ENCODE data around the gene UROC1.

The UROC1 gene

GRCh38 chr3:126459763-126460127 is 57.8 kb downstream of the UROC1 start:
- TF ChIP-seq GATA2 (IDR thresholded peaks at IDR 0.05; ENCODE audit: low read depth, low read length) (no peak), GATA3 (IDR thresholded peaks at IDR 0.05; ENCODE audit: low read depth, low read length) (no peak)

- TF ChIP-seq GATA3 (IDR thresholded peaks at IDR 0.05; ENCODE audit: low read depth, low read length) (no peak), GATA2 (IDR thresholded peaks at IDR 0.05; ENCODE audit: low read depth, low read length) (no peak)
Measured at GRCh38 chr3:126459111-126459762, 58.3 kb downstream of the UROC1 start.

- TF ChIP-seq GATA2 (IDR thresholded peaks at IDR 0.05; ENCODE audit: low read depth, low read length) (no peak), GATA3 (IDR thresholded peaks at IDR 0.05; ENCODE audit: low read depth, low read length) (no peak)
Measured at GRCh38 chr3:126456766-126457388, 60.7 kb downstream of the UROC1 start.

- TF ChIP-seq GATA2 (IDR thresholded peaks at IDR 0.05; ENCODE audit: low read depth, low read length): no peak
- TF ChIP-seq GATA3 (IDR thresholded peaks at IDR 0.05; ENCODE audit: low read depth, low read length): no peak
Measured at GRCh38 chr3:126456211-126456610, 61.4 kb downstream of the UROC1 start.

GRCh38 chr3:126454437-126455198 is 63.0 kb downstream of the UROC1 start:
- no peak for TF ChIP-seq GATA2 (IDR thresholded peaks at IDR 0.05; ENCODE audit: low read depth, low read length)
- no peak for TF ChIP-seq GATA3 (IDR thresholded peaks at IDR 0.05; ENCODE audit: low read depth, low read length)

GRCh38 chr3:126454025-126454424 is 63.5 kb downstream of the UROC1 start:
- TF ChIP-seq GATA3 (IDR thresholded peaks at IDR 0.05; ENCODE audit: low read depth, low read length): no peak
- no peak for TF ChIP-seq GATA2 (IDR thresholded peaks at IDR 0.05; ENCODE audit: low read depth, low read length)

- no peak for TF ChIP-seq GATA3 (IDR thresholded peaks at IDR 0.05; ENCODE audit: low read depth, low read length)
- no peak for TF ChIP-seq GATA2 (IDR thresholded peaks at IDR 0.05; ENCODE audit: low read depth, low read length)
Measured at GRCh38 chr3:126452213-126452612, 65.4 kb downstream of the UROC1 start.

- no peak for TF ChIP-seq GATA2 (IDR thresholded peaks at IDR 0.05; ENCODE audit: low read depth, low read length)
- TF ChIP-seq GATA3 (IDR thresholded peaks at IDR 0.05; ENCODE audit: low read depth, low read length): no peak
Measured at GRCh38 chr3:126451511-126451910, 66.1 kb downstream of the UROC1 start.

- TF ChIP-seq GATA3 (IDR thresholded peaks at IDR 0.05; ENCODE audit: low read depth, low read length) (no peak), GATA2 (IDR thresholded peaks at IDR 0.05; ENCODE audit: low read depth, low read length) (no peak)
Measured at GRCh38 chr3:126450744-126451143, 66.8 kb downstream of the UROC1 start.

- TF ChIP-seq GATA2 (IDR thresholded peaks at IDR 0.05; ENCODE audit: low read depth, low read length): no peak
- TF ChIP-seq GATA3 (IDR thresholded peaks at IDR 0.05; ENCODE audit: low read depth, low read length): no peak
Measured at GRCh38 chr3:126450219-126450618, 67.4 kb downstream of the UROC1 start.

- TF ChIP-seq GATA3 (IDR thresholded peaks at IDR 0.05; ENCODE audit: low read depth, low read length) (no peak), GATA2 (IDR thresholded peaks at IDR 0.05; ENCODE audit: low read depth, low read length) (no peak)
Measured at GRCh38 chr3:126449621-126450051, 67.9 kb downstream of the UROC1 start.

- no peak for TF ChIP-seq GATA3 (IDR thresholded peaks at IDR 0.05; ENCODE audit: low read depth, low read length)
Measured at GRCh38 chr3:126448893-126449180, 68.7 kb downstream of the UROC1 start.

- TF ChIP-seq GATA2 (IDR thresholded peaks at IDR 0.05; ENCODE audit: low read depth, low read length): no peak
- no peak for TF ChIP-seq GATA3 (IDR thresholded peaks at IDR 0.05; ENCODE audit: low read depth, low read length)
Measured at GRCh38 chr3:126448136-126448892, 69.3 kb downstream of the UROC1 start.

- no peak for TF ChIP-seq GATA2 (IDR thresholded peaks at IDR 0.05; ENCODE audit: low read depth, low read length)
- no peak for TF ChIP-seq GATA3 (IDR thresholded peaks at IDR 0.05; ENCODE audit: low read depth, low read length)
Measured at GRCh38 chr3:126447456-126448106, 70.0 kb downstream of the UROC1 start.
